Sigmoid colon (tissue), 4 donors: Measurements from ENCODE around the gene FKBP10.

Source experiments
- POLR2A ChIP-seq, 2 donors: fragments of 450-650 bp; IDR thresholded peaks; one replicate each; pipeline ENCODE4 v1.6.1; 2016; ENCODE audit warnings: antibody characterized with exemption in 2 of 2, mild to moderate bottlenecking in 2 of 2, moderate library complexity in 2 of 2
- POLR2AphosphoS5 ChIP-seq, 4 donors: sonication (generic); formaldehyde crosslinking; IDR thresholded peaks; one replicate each; pipeline ENCODE4 v1.6.1; 2017; ENCODE audit warnings: antibody characterized with exemption in 4 of 4
- TF ChIP-seq, protein P1 (sequence below), 4 experiments: fragments of 450-650 bp in 3 of 4; fragments of 200-600 bp in 1 of 4; IDR thresholded peaks; one replicate each; pipeline ENCODE4 v1.5.1; 2016 to 2019; ENCODE audit warnings: antibody characterized with exemption in 4 of 4, mild to moderate bottlenecking in 3 of 4, moderate library complexity in 2 of 4

DNA sequence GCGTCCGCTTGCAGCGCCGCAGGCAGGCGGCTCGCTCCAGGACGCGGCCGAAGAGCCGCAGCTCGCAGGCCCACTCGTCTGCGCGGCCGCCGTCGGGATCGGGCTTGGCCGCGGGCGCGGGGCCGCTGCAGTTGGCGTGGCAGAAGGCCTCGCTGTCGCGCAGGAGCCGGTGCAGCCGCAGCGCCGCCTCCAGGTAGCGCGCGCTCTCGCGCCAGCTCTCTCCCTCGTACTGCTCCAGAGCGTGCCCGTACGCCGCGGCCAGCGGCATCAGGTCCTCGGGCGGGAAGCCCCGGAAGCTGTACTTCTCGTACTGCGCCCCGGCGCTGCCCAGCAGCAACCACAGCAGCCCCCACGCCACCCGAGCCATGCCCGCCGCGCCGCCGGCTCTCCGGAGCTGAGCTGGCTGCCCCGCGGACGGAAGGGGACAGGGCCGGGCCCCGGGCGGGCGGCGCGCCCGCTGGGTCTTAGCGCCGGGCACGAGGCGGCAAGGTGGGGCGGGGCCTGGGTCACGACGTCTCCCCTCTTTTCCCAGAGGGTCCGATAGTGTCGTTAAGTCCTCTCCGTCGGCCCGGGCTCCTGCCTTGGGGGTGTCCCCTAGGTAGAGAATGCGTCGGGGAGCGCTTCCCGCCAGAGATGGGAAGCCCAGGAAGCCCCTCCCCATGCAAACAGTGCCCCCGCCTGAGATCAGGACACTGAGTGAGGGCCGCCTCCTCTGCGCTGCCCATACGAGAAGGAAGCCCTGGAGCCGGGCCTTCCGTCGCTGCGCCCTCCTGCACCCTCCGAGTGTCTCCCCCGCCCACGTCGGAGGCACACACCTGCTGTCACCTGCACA, 1.0 kb upstream of the FKBP10 start, which contains the start of gene P3H4:
- TF ChIP-seq POLR2AphosphoS5 (IDR thresholded peaks at IDR 0.05) (peak in 2 of 4 donors; percentile 27 to 28), POLR2A (IDR thresholded peaks at IDR 0.05) (no peak)
- TF ChIP-seq, protein P1, sequence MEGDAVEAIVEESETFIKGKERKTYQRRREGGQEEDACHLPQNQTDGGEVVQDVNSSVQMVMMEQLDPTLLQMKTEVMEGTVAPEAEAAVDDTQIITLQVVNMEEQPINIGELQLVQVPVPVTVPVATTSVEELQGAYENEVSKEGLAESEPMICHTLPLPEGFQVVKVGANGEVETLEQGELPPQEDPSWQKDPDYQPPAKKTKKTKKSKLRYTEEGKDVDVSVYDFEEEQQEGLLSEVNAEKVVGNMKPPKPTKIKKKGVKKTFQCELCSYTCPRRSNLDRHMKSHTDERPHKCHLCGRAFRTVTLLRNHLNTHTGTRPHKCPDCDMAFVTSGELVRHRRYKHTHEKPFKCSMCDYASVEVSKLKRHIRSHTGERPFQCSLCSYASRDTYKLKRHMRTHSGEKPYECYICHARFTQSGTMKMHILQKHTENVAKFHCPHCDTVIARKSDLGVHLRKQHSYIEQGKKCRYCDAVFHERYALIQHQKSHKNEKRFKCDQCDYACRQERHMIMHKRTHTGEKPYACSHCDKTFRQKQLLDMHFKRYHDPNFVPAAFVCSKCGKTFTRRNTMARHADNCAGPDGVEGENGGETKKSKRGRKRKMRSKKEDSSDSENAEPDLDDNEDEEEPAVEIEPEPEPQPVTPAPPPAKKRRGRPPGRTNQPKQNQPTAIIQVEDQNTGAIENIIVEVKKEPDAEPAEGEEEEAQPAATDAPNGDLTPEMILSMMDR (IDR thresholded peaks at IDR 0.05): peak in 3 of 4 experiments; percentile 24 to 75 (median 28)
